ENCODE data around the gene NDE1. TPM values are rescaled to one million over a fixed set of nuclear protein-coding genes. Genes with fewer than 3 reads are reported as not detected.

The NDE1 gene
- total and polyA plus RNA-seq, 2 donors (not counting 3 experiments of a cell fraction or from before 2014, with no cell fraction given): 28.0 to 90.2 TPM

- H3K9ac ChIP-seq (replicated peaks; ENCODE audit: extremely low read depth, insufficient read depth, low read length): no peak overlapping the region
- CTCF ChIA-PET: interaction anchor here (1.0 kb wide), 1 partner anchor 43 kb away, joined by 3 read pairs; no protein-coding TSS in a partner anchor
- H3K27ac ChIP-seq (ENCODE audit: insufficient read depth, low read depth, low read length): no peak overlapping the region
- no peaks in the 10 kb centered on the region for H3K27me3 ChIP-seq (ENCODE audit: control insufficient read depth in 2 of 2, insufficient read depth in 2 of 2, low read length in 2 of 2)
- H3K79me2 ChIP-seq (ENCODE audit: control insufficient read depth, insufficient read depth, low read length): peaks cover 27% of the 10 kb centered on the region
- DNase-seq (ENCODE audit: low read depth, low spot score) (no peak), FAIRE-seq (no peak)
- H3K9me1 ChIP-seq (replicated peaks; ENCODE audit: control insufficient read depth, extremely low read depth, insufficient read depth, low read length): no peaks in the 10 kb centered on the region
- BruUV-seq (replicated peaks): no TSS peak
- intact Hi-C loops (cut with micrococcal nuclease) (no loop called here), dilution Hi-C loops (cut with MboI; ENCODE audit: extremely low pct_ligation_motif_present, low sequenced_read_pairs) (no loop called here)
- H3K36me3 ChIP-seq (ENCODE audit: control insufficient read depth in 2 of 2, extremely low read depth in 1 of 2, insufficient read depth in 2 of 2, low read length in 2 of 2): peaks cover 7 to 14% of the 10 kb centered on the region in 2 experiments
- POLR2A ChIA-PET: no interaction called here
- no peak overlapping the region for H3K4me3 ChIP-seq (replicated peaks in 1 of 3; ENCODE audit: insufficient read depth in 1 of 3, low read depth in 1 of 3, low read length in 3 of 3)
- no peak for TF ChIP-seq POLR2A (IDR thresholded peaks at IDR 0.05; ENCODE audit: low read depth, low read length)
- no peak for TF ChIP-seq EZH2 (IDR thresholded peaks at IDR 0.05; ENCODE audit: borderline replicate concordance, low read depth, low read length, severe bottlenecking)
- no peak for TF ChIP-seq MYC (IDR thresholded peaks at IDR 0.05; ENCODE audit: low read depth, low read length)
- no peak for TF ChIP-seq GATA2 (IDR thresholded peaks at IDR 0.05; ENCODE audit: insufficient read depth, insufficient read length, low read depth, low read length)
- no peak for TF ChIP-seq MAX (IDR thresholded peaks at IDR 0.05; ENCODE audit: insufficient read depth, insufficient read length)
- no peak for TF ChIP-seq FOS (IDR thresholded peaks at IDR 0.05; ENCODE audit: borderline replicate concordance, insufficient read depth, low read length)
- TF ChIP-seq, protein P1, sequence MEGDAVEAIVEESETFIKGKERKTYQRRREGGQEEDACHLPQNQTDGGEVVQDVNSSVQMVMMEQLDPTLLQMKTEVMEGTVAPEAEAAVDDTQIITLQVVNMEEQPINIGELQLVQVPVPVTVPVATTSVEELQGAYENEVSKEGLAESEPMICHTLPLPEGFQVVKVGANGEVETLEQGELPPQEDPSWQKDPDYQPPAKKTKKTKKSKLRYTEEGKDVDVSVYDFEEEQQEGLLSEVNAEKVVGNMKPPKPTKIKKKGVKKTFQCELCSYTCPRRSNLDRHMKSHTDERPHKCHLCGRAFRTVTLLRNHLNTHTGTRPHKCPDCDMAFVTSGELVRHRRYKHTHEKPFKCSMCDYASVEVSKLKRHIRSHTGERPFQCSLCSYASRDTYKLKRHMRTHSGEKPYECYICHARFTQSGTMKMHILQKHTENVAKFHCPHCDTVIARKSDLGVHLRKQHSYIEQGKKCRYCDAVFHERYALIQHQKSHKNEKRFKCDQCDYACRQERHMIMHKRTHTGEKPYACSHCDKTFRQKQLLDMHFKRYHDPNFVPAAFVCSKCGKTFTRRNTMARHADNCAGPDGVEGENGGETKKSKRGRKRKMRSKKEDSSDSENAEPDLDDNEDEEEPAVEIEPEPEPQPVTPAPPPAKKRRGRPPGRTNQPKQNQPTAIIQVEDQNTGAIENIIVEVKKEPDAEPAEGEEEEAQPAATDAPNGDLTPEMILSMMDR (IDR thresholded peaks at IDR 0.05; ENCODE audit: extremely low read depth in 1 of 2, insufficient read depth in 1 of 2, low read depth in 1 of 2, low read length in 2 of 2): no peak
- no peak for TF ChIP-seq JUN (IDR thresholded peaks at IDR 0.05; ENCODE audit: borderline replicate concordance, insufficient read depth, insufficient read length, low read depth)
- no peak for TF ChIP-seq POLR2AphosphoS5 (IDR thresholded peaks at IDR 0.05; ENCODE audit: insufficient read depth, low read depth, low read length)
- no peak overlapping the region for H3K4me2 ChIP-seq (ENCODE audit: insufficient read depth, low read length)
- H2AFZ ChIP-seq (ENCODE audit: low read depth, low read length): no peak overlapping the region
- H3K4me1 ChIP-seq (ENCODE audit: control insufficient read depth, extremely low read depth, insufficient read depth, low read length): peaks cover 17% of the 10 kb centered on the region
- no peaks in the 10 kb centered on the region for H3K9me3 ChIP-seq (replicated peaks; ENCODE audit: control insufficient read depth, insufficient read depth, low read length)
- H4K20me1 ChIP-seq (replicated peaks; ENCODE audit: control insufficient read depth, extremely low read depth, insufficient read depth, low read length): no peaks in the 10 kb centered on the region
Observed at GRCh38 chr16:15639061-15639568, 10.9 kb upstream of the NDE1 start.

Measured in endothelial cell of umbilical vein (primary cell).